Astrocyte (in vitro differentiated cells and primary cell): ENCODE data around the gene DEFB132.

Source experiments
- EZH2 ChIP-seq: IDR thresholded peaks from 2 replicates; pipeline ENCODE4 v1.6.1; 2012; ENCODE audit warnings: mild to moderate bottlenecking, low read length, inconsistent platforms; ENCODE audit not compliant: insufficient read depth
- TF ChIP-seq, protein P1 (sequence below): IDR thresholded peaks from 2 replicates; pipeline ENCODE4 v1.5.1; 2011; ENCODE audit warnings: low read depth, mild to moderate bottlenecking, inconsistent platforms, low read length, moderate library complexity; ENCODE audit not compliant: insufficient read depth

- TF ChIP-seq, protein P1, sequence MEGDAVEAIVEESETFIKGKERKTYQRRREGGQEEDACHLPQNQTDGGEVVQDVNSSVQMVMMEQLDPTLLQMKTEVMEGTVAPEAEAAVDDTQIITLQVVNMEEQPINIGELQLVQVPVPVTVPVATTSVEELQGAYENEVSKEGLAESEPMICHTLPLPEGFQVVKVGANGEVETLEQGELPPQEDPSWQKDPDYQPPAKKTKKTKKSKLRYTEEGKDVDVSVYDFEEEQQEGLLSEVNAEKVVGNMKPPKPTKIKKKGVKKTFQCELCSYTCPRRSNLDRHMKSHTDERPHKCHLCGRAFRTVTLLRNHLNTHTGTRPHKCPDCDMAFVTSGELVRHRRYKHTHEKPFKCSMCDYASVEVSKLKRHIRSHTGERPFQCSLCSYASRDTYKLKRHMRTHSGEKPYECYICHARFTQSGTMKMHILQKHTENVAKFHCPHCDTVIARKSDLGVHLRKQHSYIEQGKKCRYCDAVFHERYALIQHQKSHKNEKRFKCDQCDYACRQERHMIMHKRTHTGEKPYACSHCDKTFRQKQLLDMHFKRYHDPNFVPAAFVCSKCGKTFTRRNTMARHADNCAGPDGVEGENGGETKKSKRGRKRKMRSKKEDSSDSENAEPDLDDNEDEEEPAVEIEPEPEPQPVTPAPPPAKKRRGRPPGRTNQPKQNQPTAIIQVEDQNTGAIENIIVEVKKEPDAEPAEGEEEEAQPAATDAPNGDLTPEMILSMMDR: no peak
- no peak for TF ChIP-seq EZH2
Observed at GRCh38 chr20:217266-217665, 40.3 kb upstream of the DEFB132 start.
